HepG2 (cell line): ENCODE measurements around the gene OMA1. TPM values are rescaled to one million over a fixed set of nuclear protein-coding genes. Genes with fewer than 3 reads are reported as not detected.

ENCODE experiments used
- ATAC-seq: fragments of 200-7000 bp; cut with Tn5 transposase; 3 replicates; pipeline ENCODE4 v1.9.1; 2020; ENCODE audit warnings: mild to moderate bottlenecking, moderate library complexity
- Bru-seq: library from RNA; stranded (reverse); fragments of 400-500 nt; gene quantifications from one replicate; lab custom pipeline; 2021; lab: Mats Ljungman, UMichigan
- BruChase-seq, 2 experiments: library from RNA; stranded (reverse); fragments of 400-500 nt; gene quantifications; one replicate each; lab custom pipeline; 2021; lab: Mats Ljungman, UMichigan
- BruUV-seq: library from RNA; stranded (reverse); fragments of 400-500 nt; replicated peaks from 2 replicates; lab custom pipeline; 2021; lab: Mats Ljungman, UMichigan
- CTCF ChIA-PET: fragments of 300-600 bp; formaldehyde crosslinking; extraction: SDS; loops from one replicate; lab custom pipeline; 2021; ENCODE audit warnings: low total read pairs, inconsistent platforms, low intra/inter-chr PET ratio; lab: Yijun Ruan, JAX
- POLR2A ChIA-PET: fragments of 350-600 bp; sonication (Branson Sonifier 250); formaldehyde crosslinking; loops from one replicate; lab custom pipeline; 2020; ENCODE audit warnings: antibody characterized with exemption, inconsistent platforms; lab: Yijun Ruan, JAX
- DNase-seq: peaks from one replicate; pipeline ENCODE4 v3.0.0-alpha.2; 2015; ENCODE audit warnings: low spot score
- FAIRE-seq: peaks from 3 replicates; lab custom pipeline; 2011; peaks lifted over from hg19 to GRCh38; lab: Jason Lieb, UNC
- H2AFZ ChIP-seq: one replicate; pipeline ENCODE4 v1.6.1; 2011; ENCODE audit warnings: low read length, inconsistent platforms
- H3K27ac ChIP-seq: fragments of 300-600 bp; 3 replicates; pipeline ENCODE4 v1.8.0; 2011; ENCODE audit warnings: mixed run types, mild to moderate bottlenecking, mixed read lengths, low read length, inconsistent platforms; ENCODE audit not compliant: insufficient read depth; ENCODE audit errors: extremely low read length
- H3K27me3 ChIP-seq, 2 experiments: fragments of 200-600 bp in 1 of 2; 2 replicates in 1 of 2; 3 replicates in 1 of 2; pipeline versions ENCODE4 v1.6.0 to v1.8.0; 2011; ENCODE audit warnings: low read length in 2 of 2, mild to moderate bottlenecking in 2 of 2, moderate library complexity in 2 of 2, inconsistent platforms in 1 of 2; ENCODE audit not compliant: insufficient read depth in 2 of 2, control insufficient read depth in 1 of 2
- H3K36me3 ChIP-seq, 2 experiments: fragments of 200-600 bp in 1 of 2; replicated peaks in 1 of 2; 2 replicates in 1 of 2; 3 replicates in 1 of 2; pipeline versions ENCODE4 v1.5.1 to v1.8.0; 2011; ENCODE audit warnings: low read length in 2 of 2, inconsistent platforms in 1 of 2; ENCODE audit not compliant: insufficient read depth in 2 of 2, control insufficient read depth in 1 of 2
- H3K4me1 ChIP-seq: 2 replicates; pipeline ENCODE4 v1.5.1; 2012; ENCODE audit warnings: low read length, inconsistent platforms; ENCODE audit not compliant: insufficient read depth
- H3K4me2 ChIP-seq: 2 replicates; pipeline ENCODE4 v1.6.0; 2011; ENCODE audit warnings: low read depth, low read length, inconsistent platforms
- H3K4me3 ChIP-seq, 3 experiments: fragments of 200-600 bp in 1 of 3; sonication (generic), shearing (Covaris generic) in 1 of 3; replicated peaks in 1 of 3; 2 replicates each; pipeline ENCODE4 v1.5.1; 2011 to 2016; ENCODE audit warnings: low read length in 3 of 3, inconsistent platforms in 2 of 3, low read depth in 2 of 3, mild to moderate bottlenecking in 2 of 3, control low read depth in 1 of 3, mixed read lengths in 1 of 3; ENCODE audit not compliant: insufficient read depth in 1 of 3
- H3K79me2 ChIP-seq: one replicate; pipeline ENCODE4 v1.6.1; 2011; ENCODE audit warnings: low read length, inconsistent platforms; ENCODE audit not compliant: insufficient read depth
- H3K9ac ChIP-seq: 2 replicates; pipeline ENCODE4 v1.6.0; 2011; ENCODE audit warnings: mild to moderate bottlenecking, low read depth, low read length, inconsistent platforms; ENCODE audit not compliant: insufficient read depth
- H3K9me3 ChIP-seq: 2 replicates; pipeline ENCODE4 v1.5.1; 2012; ENCODE audit warnings: mild to moderate bottlenecking, low read length
- H4K20me1 ChIP-seq: 2 replicates; pipeline ENCODE4 v1.6.0; 2011; ENCODE audit warnings: inconsistent platforms, mild to moderate bottlenecking, low read length, moderate library complexity; ENCODE audit not compliant: insufficient read depth
- BRCA1 ChIP-seq: sonication (generic); formaldehyde crosslinking; IDR thresholded peaks from 2 replicates; pipeline ENCODE4 v1.4.0; 2020; ENCODE audit warnings: missing genetic modification reagents
- HNF4A ChIP-seq: sonication (generic); formaldehyde crosslinking; IDR thresholded peaks from 2 replicates; pipeline ENCODE4 v1.4.0; 2020; ENCODE audit warnings: missing genetic modification reagents
- MIER2 ChIP-seq: IDR thresholded peaks from 2 replicates; pipeline ENCODE4 v1.6.1; 2016; ENCODE audit warnings: missing biosample characterization, missing genetic modification reagents
- NFKBIZ ChIP-seq: IDR thresholded peaks from 2 replicates; pipeline ENCODE4 v1.6.1; 2018; ENCODE audit warnings: missing genetic modification reagents, missing compliant biosample characterization
- POGK ChIP-seq: sonication (generic); formaldehyde crosslinking; conservative IDR thresholded peaks from 2 replicates; pipeline ENCODE4 v1.8.0; 2022; ENCODE audit warnings: mild to moderate bottlenecking, moderate library complexity, missing genetic modification reagents
- RFX1 ChIP-seq: fragments of 450-650 bp; IDR thresholded peaks from 2 replicates; pipeline ENCODE4 v1.6.1; 2017
- SYNCRIP ChIP-seq: fragments of 200-400 bp; formaldehyde crosslinking; IDR thresholded peaks from 2 replicates; pipeline ENCODE4 v1.6.1; 2018; ENCODE audit warnings: mild to moderate bottlenecking, low read depth, low read length; ENCODE audit not compliant: insufficient read depth
- ZFYVE20 ChIP-seq: sonication (generic); formaldehyde crosslinking; IDR thresholded peaks from 2 replicates; pipeline ENCODE4 v1.8.0; 2023; ENCODE audit warnings: low read depth, mild to moderate bottlenecking, moderate library complexity, missing genetic modification reagents, borderline replicate concordance
- ZGPAT ChIP-seq: IDR thresholded peaks from 2 replicates; pipeline ENCODE4 v1.6.1; 2016; ENCODE audit warnings: mild to moderate bottlenecking
- ZNF431 ChIP-seq: sonication (generic); formaldehyde crosslinking; IDR thresholded peaks from 2 replicates; pipeline ENCODE4 v1.9.0; 2022; ENCODE audit warnings: missing genetic modification reagents, low read depth, mild to moderate bottlenecking, borderline replicate concordance
- WGBS: methylation state at CpG from one replicate; pipeline ENCODE4 v1.1.6; 2017; ENCODE audit warnings: low lambda C conversion rate; 5-methylcytosine and 5-hydroxymethylcytosine counted together
- in situ Hi-C: cut with HindIII; loops from 2 replicates; pipeline ENCODE4 v1.10.0; 2017; ENCODE audit warnings: low pct_unique_long_range_greater_than_20kb; ENCODE audit not compliant: extremely low pct_ligation_motif_present
- intact Hi-C: fragments of 100-400 bp; cut with micrococcal nuclease; formaldehyde crosslinking; loops from one replicate; pipeline ENCODE4 v1.10.0; 2022; ENCODE audit not compliant: unreplicated experiment
- long read RNA-seq, 2 experiments: library from RNA in 1 of 2; library from polyadenylated mRNA in 1 of 2; stranded (forward) in 1 of 2; unstranded in 1 of 2; transcript quantifications; one replicate each; pipeline ENCODE4 v2.0.0, GENCODE V29; 2019 to 2022
- polyA minus RNA-seq, 3 experiments: library from RNA; depleted of rRNA, polyadenylated mRNA; stranded (reverse); fragments of >200 nt; gene quantifications; 2 replicates each; pipeline ENCODE4 v1.2.3, GENCODE V29; 2011; ENCODE audit warnings: low replicate concordance in 1 of 3
- polyA plus RNA-seq, 8 experiments: library from polyadenylated mRNA; depleted of rRNA in 3 of 8; stranded (reverse) in 7 of 8; unstranded in 1 of 8; fragments of >200 nt; fragmentation: Illumina TruSeq in 4 of 8; extraction: Trizol in 4 of 8; gene quantifications; 2 replicates each; pipeline versions ENCODE4 v1.2.1 to v1.2.3, GENCODE V29; 2011 to 2016; ENCODE audit warnings: low read depth in 4 of 8, missing spikeins in 1 of 8, mixed read lengths in 1 of 8; ENCODE audit not compliant: insufficient read depth in 1 of 8
- total RNA-seq, 5 experiments: library from RNA; depleted of rRNA; stranded (reverse); fragments of >200 nt; fragmentation: Illumina TruSeq; extraction: Trizol; gene quantifications; 2 replicates each; pipeline ENCODE4 v1.2.3, GENCODE V29; 2016; ENCODE audit warnings: low read depth in 1 of 5

OMA1 gene
- total RNA-seq (2016; rRNA removed; fragmentation: Illumina TruSeq; extraction: Trizol) (18.6 and 26.9 TPM in 2 replicates), polyA plus RNA-seq (2011; rRNA removed) (6.6 and 7.0 TPM in 2 replicates), polyA minus RNA-seq (2011; rRNA and poly(A)+ RNA removed; ENCODE audit: low replicate concordance) (7.3 and 8.4 TPM in 2 replicates), Bru-seq, nascent RNA (percentile 52 among the genes with signal in this experiment), BruChase-seq, experiment 1, labeled RNA remaining after a 6-hour chase (percentile 51 among the genes with signal in this experiment), BruChase-seq, experiment 2, labeled RNA remaining after a 2-hour chase (percentile 62 among the genes with signal in this experiment)
- 92.8 and 109 TPM in 2 replicates for total RNA-seq (2016; cell fraction: cytosol; rRNA removed; fragmentation: Illumina TruSeq; extraction: Trizol; ENCODE audit: low read depth)
- 19.4 and 27.4 TPM in 2 replicates for total RNA-seq (2016; cell fraction: insoluble cytoplasmic fraction; rRNA removed; fragmentation: Illumina TruSeq; extraction: Trizol)
- 61.9 and 78.8 TPM in 2 replicates for total RNA-seq (2016; cell fraction: membrane; rRNA removed; fragmentation: Illumina TruSeq; extraction: Trizol)
- 18.3 and 21.8 TPM in 2 replicates for total RNA-seq (2016; cell fraction: nucleus; rRNA removed; fragmentation: Illumina TruSeq; extraction: Trizol)
- polyA plus RNA-seq (2011; cell fraction: cytosol; rRNA removed), result 3.2 and 4.5 TPM in 2 replicates
- 3.7 and 4.2 TPM in 2 replicates for polyA plus RNA-seq (2011; cell fraction: nucleus; rRNA removed)
- 7.0 and 10.0 TPM in 2 replicates for polyA plus RNA-seq (2012)
- polyA plus RNA-seq (2016; cell fraction: cytosol; fragmentation: Illumina TruSeq; extraction: Trizol; ENCODE audit: low read depth), result 4.2 and 4.4 TPM in 2 replicates
- polyA plus RNA-seq (2016; cell fraction: insoluble cytoplasmic fraction; fragmentation: Illumina TruSeq; extraction: Trizol; ENCODE audit: low read depth), result 11.1 and 13.3 TPM in 2 replicates
- polyA plus RNA-seq (2016; cell fraction: membrane; fragmentation: Illumina TruSeq; extraction: Trizol; ENCODE audit: low read depth), result 4.9 and 5.1 TPM in 2 replicates
- 15.6 and 19.4 TPM in 2 replicates for polyA plus RNA-seq (2016; cell fraction: nucleus; fragmentation: Illumina TruSeq; extraction: Trizol; ENCODE audit: insufficient read depth, low read depth)
- 9.2 and 9.8 TPM in 2 replicates for polyA minus RNA-seq (2011; cell fraction: cytosol; rRNA and poly(A)+ RNA removed)
- polyA minus RNA-seq (2011; cell fraction: nucleus; rRNA and poly(A)+ RNA removed), result 18.2 and 21.9 TPM in 2 replicates
- long read RNA-seq, experiment 1, partial matches to known transcripts, result 1 of 9 reads
- long read RNA-seq, experiment 1, other reads (novel, unspliced or antisense), result 8 of 9 reads
- long read RNA-seq, experiment 2, partial matches to known transcripts, result 0 of 5 reads
- long read RNA-seq, experiment 2, other reads (novel, unspliced or antisense), result 5 of 5 reads

GRCh38 chr1:58546520-58547308 lies at the start of gene OMA1:
Gene OMA1, minus strand, starts transcription at chr1:58546726. Its CDS starts 7,432 bp downstream, at chr1:58539294.
- ChIA-PET POLR2A (interaction anchor here (0.6 to 0.9 kb wide), 7 partner anchors 9 to 821 kb away, joined by 3 to 4 read pairs (median 3); no protein-coding TSS in a partner anchor), CTCF (interaction anchor here (2.1 kb wide), 1 partner anchor 31 kb away, joined by 28 read pairs; no protein-coding TSS in a partner anchor)
- Histone ChIP-seq H3K79me2 (no peaks in the 10 kb centered on the region), H3K9me3 (no peaks in the 10 kb centered on the region), H3K4me3 (peak within 1 kb of the TSS; percentile 74 to 84 (median 77)), H3K9ac (peak within 1 kb of the TSS; percentile 82), H3K36me3 (no peaks in the 10 kb centered on the region), H2AFZ (peak within 1 kb of the TSS; percentile 96), H3K27me3 (no peaks in the 10 kb centered on the region; a peak in 1 of 5 replicates), H4K20me1 (no peaks in the 10 kb centered on the region), H3K27ac (peak within 1 kb of the TSS; percentile 83), H3K4me1 (peaks cover 45% of the 10 kb centered on the region), H3K4me2 (peak within 1 kb of the TSS; percentile 95)
- peak; percentile 97 for ATAC-seq
- DNase-seq, result peak; percentile 91
- intact Hi-C loops (loop anchor here (1.0 to 5.0 kb wide), 3 partner anchors 30 to 534 kb away; no protein-coding TSS in a partner anchor), in situ Hi-C loops (no loop called here)
- BruUV-seq, result no TSS peak
- 9% methylated on average over 14 of the region's 46 CpGs for WGBS
- FAIRE-seq, result peak; percentile 71
- peak; percentile 91 for TF ChIP-seq POGK (CRISPR knock-in tag)
- TF ChIP-seq MIER2 (CRISPR knock-in tag), result 0 out of 2 replicates have a peak, but pooled peaks have one; percentile 15
- TF ChIP-seq BRCA1, result no peak
- TF ChIP-seq ZGPAT (CRISPR knock-in tag), result peak; percentile 60; the same call in 1 of the 2 replicates
- no peak for TF ChIP-seq ZNF431 (CRISPR knock-in tag)
- TF ChIP-seq HNF4A, result peak; percentile 28; the same call in 1 of the 2 replicates
- no peak for TF ChIP-seq NFKBIZ (CRISPR knock-in tag)
- TF ChIP-seq RFX1, result no peak
- no peak for TF ChIP-seq SYNCRIP
- no peak for TF ChIP-seq ZFYVE20 (CRISPR knock-in tag)
